Measurements from ENCODE around the gene CDH26. TPM values are rescaled to one million over a fixed set of nuclear protein-coding genes. Genes with fewer than 3 reads are reported as not detected.

The CDH26 gene
- polyA plus RNA-seq, 1 donor from 2014 or later = 0.43 TPM

DNA sequence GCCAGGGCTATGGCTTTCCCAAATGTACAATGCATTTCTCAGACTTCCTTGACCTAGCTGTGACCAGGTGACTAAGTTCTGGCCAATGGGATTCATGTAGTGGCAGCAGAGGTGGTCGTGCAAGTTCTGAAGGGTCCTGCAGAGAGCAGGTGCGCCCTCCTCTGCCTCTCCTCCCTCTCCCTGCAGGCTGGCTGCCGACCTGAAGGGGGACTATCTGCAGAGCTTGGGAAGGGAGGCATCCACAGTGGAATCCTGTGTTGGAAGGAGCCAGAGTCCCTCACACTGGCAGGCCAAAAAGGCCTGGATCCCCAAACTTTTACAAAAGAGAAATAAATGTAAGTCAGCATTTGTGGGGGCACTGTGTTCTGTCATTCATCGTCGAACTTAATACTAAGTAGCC is 66.6 kb downstream of the CDH26 start:
- TF ChIP-seq EZH2 (IDR thresholded peaks at IDR 0.05; ENCODE audit: borderline replicate concordance, insufficient read depth, low read length, poor library complexity, severe bottlenecking) (no peak), EP300 (conservative IDR thresholded peaks at IDR 0.05; ENCODE audit: poor library complexity, severe bottlenecking) (no peak), SMC3 (conservative IDR thresholded peaks at IDR 0.05; ENCODE audit: poor library complexity) (no peak), TAF1 (IDR thresholded peaks at IDR 0.05; ENCODE audit: low read depth) (no peak), MXI1 (conservative IDR thresholded peaks at IDR 0.05; ENCODE audit: poor library complexity, severe bottlenecking) (no peak), RAD21 (conservative IDR thresholded peaks at IDR 0.05) (no peak), POLR2AphosphoS5 (IDR thresholded peaks at IDR 0.05) (no peak)
- TF ChIP-seq, protein P1, sequence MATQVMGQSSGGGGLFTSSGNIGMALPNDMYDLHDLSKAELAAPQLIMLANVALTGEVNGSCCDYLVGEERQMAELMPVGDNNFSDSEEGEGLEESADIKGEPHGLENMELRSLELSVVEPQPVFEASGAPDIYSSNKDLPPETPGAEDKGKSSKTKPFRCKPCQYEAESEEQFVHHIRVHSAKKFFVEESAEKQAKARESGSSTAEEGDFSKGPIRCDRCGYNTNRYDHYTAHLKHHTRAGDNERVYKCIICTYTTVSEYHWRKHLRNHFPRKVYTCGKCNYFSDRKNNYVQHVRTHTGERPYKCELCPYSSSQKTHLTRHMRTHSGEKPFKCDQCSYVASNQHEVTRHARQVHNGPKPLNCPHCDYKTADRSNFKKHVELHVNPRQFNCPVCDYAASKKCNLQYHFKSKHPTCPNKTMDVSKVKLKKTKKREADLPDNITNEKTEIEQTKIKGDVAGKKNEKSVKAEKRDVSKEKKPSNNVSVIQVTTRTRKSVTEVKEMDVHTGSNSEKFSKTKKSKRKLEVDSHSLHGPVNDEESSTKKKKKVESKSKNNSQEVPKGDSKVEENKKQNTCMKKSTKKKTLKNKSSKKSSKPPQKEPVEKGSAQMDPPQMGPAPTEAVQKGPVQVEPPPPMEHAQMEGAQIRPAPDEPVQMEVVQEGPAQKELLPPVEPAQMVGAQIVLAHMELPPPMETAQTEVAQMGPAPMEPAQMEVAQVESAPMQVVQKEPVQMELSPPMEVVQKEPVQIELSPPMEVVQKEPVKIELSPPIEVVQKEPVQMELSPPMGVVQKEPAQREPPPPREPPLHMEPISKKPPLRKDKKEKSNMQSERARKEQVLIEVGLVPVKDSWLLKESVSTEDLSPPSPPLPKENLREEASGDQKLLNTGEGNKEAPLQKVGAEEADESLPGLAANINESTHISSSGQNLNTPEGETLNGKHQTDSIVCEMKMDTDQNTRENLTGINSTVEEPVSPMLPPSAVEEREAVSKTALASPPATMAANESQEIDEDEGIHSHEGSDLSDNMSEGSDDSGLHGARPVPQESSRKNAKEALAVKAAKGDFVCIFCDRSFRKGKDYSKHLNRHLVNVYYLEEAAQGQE (IDR thresholded peaks at IDR 0.05; ENCODE audit: borderline replicate concordance) = no peak
- Histone ChIP-seq H3K9me2 (ENCODE audit: insufficient read depth, low read length) (no peaks in the 10 kb centered on the region), H3K4me2 (ENCODE audit: low read length) (no peak overlapping the region)

DNA sequence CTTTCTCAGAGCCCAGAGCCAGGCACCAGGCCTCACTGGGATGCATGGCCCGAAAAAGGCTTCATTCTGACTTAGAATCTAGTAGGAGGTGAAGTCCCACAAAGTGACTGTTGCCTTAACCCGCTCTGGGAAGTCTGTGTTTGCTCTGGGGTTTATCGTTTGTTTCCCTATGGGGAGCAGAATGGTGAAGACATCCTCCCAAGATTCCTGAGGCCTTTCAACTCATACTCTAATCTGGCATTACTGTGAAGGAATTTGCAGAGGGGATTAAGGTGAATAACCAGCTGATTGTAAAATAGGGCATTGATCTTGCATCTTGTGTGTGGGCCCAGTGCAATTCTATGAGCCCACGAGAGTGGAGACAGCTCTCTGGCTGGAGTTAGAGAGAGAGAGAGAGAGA is 67.8 kb downstream of the CDH26 start:
- Histone ChIP-seq H3K27me3 (ENCODE audit: insufficient read depth, low read depth, low read length) (no peaks in the 10 kb centered on the region), H3K9me3 (ENCODE audit: low read length) (no peaks in the 10 kb centered on the region), H3K36me3 (ENCODE audit: insufficient read depth, low read length) (no peaks in the 10 kb centered on the region), H3F3A (ENCODE audit: insufficient read depth, low read length, poor library complexity, severe bottlenecking) (no peaks in the 10 kb centered on the region), H3K79me2 (replicated peaks; ENCODE audit: insufficient read depth, low read length) (no peaks in the 10 kb centered on the region), H3K27ac (ENCODE audit: low read length) (no peak overlapping the region), H4K20me1 (ENCODE audit: insufficient read depth) (no peaks in the 10 kb centered on the region), H3K4me3 (ENCODE audit: low read length) (no peak overlapping the region), H3K4me2 (ENCODE audit: low read length) (no peak overlapping the region), H3K9ac (ENCODE audit: low read length) (no peak overlapping the region), H3K9me2 (ENCODE audit: insufficient read depth, low read length) (no peaks in the 10 kb centered on the region), H2AFZ (ENCODE audit: low read depth, low read length) (no peak overlapping the region)
- TF ChIP-seq EP300 (conservative IDR thresholded peaks at IDR 0.05; ENCODE audit: poor library complexity, severe bottlenecking) (no peak), POLR2AphosphoS5 (IDR thresholded peaks at IDR 0.05) (no peak), EZH2 (IDR thresholded peaks at IDR 0.05; ENCODE audit: borderline replicate concordance, insufficient read depth, low read length, poor library complexity, severe bottlenecking) (no peak)
- TF ChIP-seq, protein P1 (IDR thresholded peaks at IDR 0.05; ENCODE audit: borderline replicate concordance) = no peak
- TF ChIP-seq, protein P2, sequence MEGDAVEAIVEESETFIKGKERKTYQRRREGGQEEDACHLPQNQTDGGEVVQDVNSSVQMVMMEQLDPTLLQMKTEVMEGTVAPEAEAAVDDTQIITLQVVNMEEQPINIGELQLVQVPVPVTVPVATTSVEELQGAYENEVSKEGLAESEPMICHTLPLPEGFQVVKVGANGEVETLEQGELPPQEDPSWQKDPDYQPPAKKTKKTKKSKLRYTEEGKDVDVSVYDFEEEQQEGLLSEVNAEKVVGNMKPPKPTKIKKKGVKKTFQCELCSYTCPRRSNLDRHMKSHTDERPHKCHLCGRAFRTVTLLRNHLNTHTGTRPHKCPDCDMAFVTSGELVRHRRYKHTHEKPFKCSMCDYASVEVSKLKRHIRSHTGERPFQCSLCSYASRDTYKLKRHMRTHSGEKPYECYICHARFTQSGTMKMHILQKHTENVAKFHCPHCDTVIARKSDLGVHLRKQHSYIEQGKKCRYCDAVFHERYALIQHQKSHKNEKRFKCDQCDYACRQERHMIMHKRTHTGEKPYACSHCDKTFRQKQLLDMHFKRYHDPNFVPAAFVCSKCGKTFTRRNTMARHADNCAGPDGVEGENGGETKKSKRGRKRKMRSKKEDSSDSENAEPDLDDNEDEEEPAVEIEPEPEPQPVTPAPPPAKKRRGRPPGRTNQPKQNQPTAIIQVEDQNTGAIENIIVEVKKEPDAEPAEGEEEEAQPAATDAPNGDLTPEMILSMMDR (IDR thresholded peaks at IDR 0.05; ENCODE audit: poor library complexity, severe bottlenecking) = no peak

More for the DNA sequence above, 66.6 kb downstream of the CDH26 start:
- Histone ChIP-seq H3K27me3 (ENCODE audit: insufficient read depth, low read depth, low read length) (no peaks in the 10 kb centered on the region), H3K79me2 (replicated peaks; ENCODE audit: insufficient read depth, low read length) (no peaks in the 10 kb centered on the region), H2AFZ (ENCODE audit: low read depth, low read length) (no peak overlapping the region), H3F3A (ENCODE audit: insufficient read depth, low read length, poor library complexity, severe bottlenecking) (no peaks in the 10 kb centered on the region), H3K4me3 (ENCODE audit: low read length) (no peak overlapping the region), H3K36me3 (ENCODE audit: insufficient read depth, low read length) (no peaks in the 10 kb centered on the region), H3K9me3 (ENCODE audit: low read length) (no peaks in the 10 kb centered on the region), H4K20me1 (ENCODE audit: insufficient read depth) (no peaks in the 10 kb centered on the region), H3K27ac (ENCODE audit: low read length) (no peak overlapping the region), H3K9ac (ENCODE audit: low read length) (no peak overlapping the region)

Measured in neural cell (in vitro differentiated cells).